Measurements from ENCODE around the gene CHAT. TPM values are rescaled to one million over a fixed set of nuclear protein-coding genes. Genes with fewer than 3 reads are reported as not detected.
A peak's percentile ranks its signal among the peaks of the same experiment; 100 is the strongest.

The CHAT gene
- total RNA-seq, 1 experiment from 2014 or later: 0.18 TPM

- H3K4me1 ChIP-seq: no peaks in the 10 kb centered on the region; the same call in 1 of the 2 replicates
- Mint-ChIP-seq H3K27ac (ENCODE audit: unreplicated experiment) (no peak overlapping the region), H3K4me1 (ENCODE audit: low read depth, unreplicated experiment) (no peaks in the 10 kb centered on the region), H3K4me3 (ENCODE audit: unreplicated experiment) (no peak overlapping the region), H3K36me3 (ENCODE audit: insufficient read depth, unreplicated experiment) (no peaks in the 10 kb centered on the region), H3K9me3 (ENCODE audit: unreplicated experiment) (no peaks in the 10 kb centered on the region), H3K27me3 (ENCODE audit: insufficient read depth, unreplicated experiment) (no peaks in the 10 kb centered on the region)
- peaks cover 6% of the 10 kb centered on the region for H3K9me3 ChIP-seq
- no TSS peak for BruUV-seq (replicated peaks)
- CTCF ChIA-PET: no interaction called here
- H3K27me3 ChIP-seq (replicated peaks; ENCODE audit: control insufficient read depth, insufficient read depth, low read length): no peaks in the 10 kb centered on the region
- POLR2A ChIA-PET: no interaction called here
- no peak for DNase-seq
- TF ChIP-seq, protein P1, sequence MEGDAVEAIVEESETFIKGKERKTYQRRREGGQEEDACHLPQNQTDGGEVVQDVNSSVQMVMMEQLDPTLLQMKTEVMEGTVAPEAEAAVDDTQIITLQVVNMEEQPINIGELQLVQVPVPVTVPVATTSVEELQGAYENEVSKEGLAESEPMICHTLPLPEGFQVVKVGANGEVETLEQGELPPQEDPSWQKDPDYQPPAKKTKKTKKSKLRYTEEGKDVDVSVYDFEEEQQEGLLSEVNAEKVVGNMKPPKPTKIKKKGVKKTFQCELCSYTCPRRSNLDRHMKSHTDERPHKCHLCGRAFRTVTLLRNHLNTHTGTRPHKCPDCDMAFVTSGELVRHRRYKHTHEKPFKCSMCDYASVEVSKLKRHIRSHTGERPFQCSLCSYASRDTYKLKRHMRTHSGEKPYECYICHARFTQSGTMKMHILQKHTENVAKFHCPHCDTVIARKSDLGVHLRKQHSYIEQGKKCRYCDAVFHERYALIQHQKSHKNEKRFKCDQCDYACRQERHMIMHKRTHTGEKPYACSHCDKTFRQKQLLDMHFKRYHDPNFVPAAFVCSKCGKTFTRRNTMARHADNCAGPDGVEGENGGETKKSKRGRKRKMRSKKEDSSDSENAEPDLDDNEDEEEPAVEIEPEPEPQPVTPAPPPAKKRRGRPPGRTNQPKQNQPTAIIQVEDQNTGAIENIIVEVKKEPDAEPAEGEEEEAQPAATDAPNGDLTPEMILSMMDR (IDR thresholded peaks at IDR 0.05; ENCODE audit: insufficient read depth in 1 of 2, low read depth in 1 of 2, low read length in 1 of 2, severe bottlenecking in 1 of 2, unreplicated experiment in 1 of 2): no peak
- intact Hi-C loops (cut with micrococcal nuclease; ENCODE audit: unreplicated experiment): no loop called here
- H3K36me3 ChIP-seq (ENCODE audit: control insufficient read depth, insufficient read depth, low read length): no peaks in the 10 kb centered on the region
- H3K4me3 ChIP-seq (ENCODE audit: low read depth, low read length): no peak overlapping the region
These were observed 25.9 kb upstream of the CHAT start for GRCh38 chr10:49587981-49588380.

- H3K4me1 ChIP-seq: no peaks in the 10 kb centered on the region
- peaks cover 6% of the 10 kb centered on the region for H3K9me3 ChIP-seq
- Mint-ChIP-seq H3K4me3 (ENCODE audit: unreplicated experiment) (no peak overlapping the region), H3K27me3 (ENCODE audit: insufficient read depth, unreplicated experiment) (no peaks in the 10 kb centered on the region), H3K9me3 (ENCODE audit: unreplicated experiment) (no peaks in the 10 kb centered on the region), H3K36me3 (ENCODE audit: insufficient read depth, unreplicated experiment) (peaks cover 4% of the 10 kb centered on the region), H3K4me1 (ENCODE audit: low read depth, unreplicated experiment) (no peaks in the 10 kb centered on the region), H3K27ac (ENCODE audit: unreplicated experiment) (no peak overlapping the region)
- H3K27me3 ChIP-seq (replicated peaks; ENCODE audit: control insufficient read depth, insufficient read depth, low read length): no peaks in the 10 kb centered on the region
- TF ChIP-seq, protein P1 (IDR thresholded peaks at IDR 0.05; ENCODE audit: insufficient read depth in 1 of 2, low read depth in 1 of 2, low read length in 1 of 2, severe bottlenecking in 1 of 2, unreplicated experiment in 1 of 2): peak; percentile 97 to 99
- H3K4me3 ChIP-seq (ENCODE audit: low read depth, low read length): no peak overlapping the region
- intact Hi-C loops (cut with micrococcal nuclease; ENCODE audit: unreplicated experiment): loop anchor here (1.0 to 10.0 kb wide), 3 partner anchors 54 to 682 kb away; partner anchors contain the start of gene ERCC6
- ChIA-PET CTCF (interaction anchor here (0.5 to 1.5 kb wide), 15 partner anchors 17 to 642 kb away, joined by 3 to 5 read pairs (median 3); partner anchors contain the start of gene ERCC6), POLR2A (no interaction called here)
- no peaks in the 10 kb centered on the region for H3K36me3 ChIP-seq (ENCODE audit: control insufficient read depth, insufficient read depth, low read length)
- no TSS peak for BruUV-seq (replicated peaks)
- DNase-seq: peak; percentile 82 to 87
These were observed 20.9 kb upstream of the CHAT start for GRCh38 chr10:49592726-49593563.

DNA sequence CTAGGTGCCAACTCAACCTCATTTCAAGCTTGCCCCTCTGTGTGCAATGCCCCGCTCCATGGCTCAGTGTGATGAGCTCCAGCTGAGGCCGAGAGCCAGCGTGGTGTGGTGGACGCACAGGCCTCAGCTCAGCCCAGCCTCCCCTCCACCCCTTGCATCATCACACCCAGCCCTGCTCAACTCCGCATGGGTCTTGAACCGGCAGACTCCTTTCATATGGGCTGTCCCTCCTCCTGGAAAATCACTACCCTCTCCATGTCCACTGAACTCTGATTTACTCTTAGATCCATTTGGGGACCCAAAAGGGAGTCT is 20.3 kb upstream of the CHAT start:
- Histone ChIP-seq H3K4me3 (ENCODE audit: low read depth, low read length) (no peak overlapping the region), H3K27me3 (replicated peaks; ENCODE audit: control insufficient read depth, insufficient read depth, low read length) (no peaks in the 10 kb centered on the region), H3K9me3 (peaks cover 6% of the 10 kb centered on the region), H3K4me1 (peaks cover 3% of the 10 kb centered on the region), H3K36me3 (ENCODE audit: control insufficient read depth, insufficient read depth, low read length) (no peaks in the 10 kb centered on the region)
- ChIA-PET CTCF (interaction anchor here (0.5 to 1.5 kb wide), 14 partner anchors 26 to 641 kb away, joined by 3 to 5 read pairs (median 3); partner anchors contain the start of gene ERCC6), POLR2A (no interaction called here)
- no TSS peak for BruUV-seq (replicated peaks)
- Mint-ChIP-seq H3K27me3 (ENCODE audit: insufficient read depth, unreplicated experiment) (no peaks in the 10 kb centered on the region), H3K9me3 (ENCODE audit: unreplicated experiment) (no peaks in the 10 kb centered on the region), H3K27ac (ENCODE audit: unreplicated experiment) (no peak overlapping the region), H3K4me3 (ENCODE audit: unreplicated experiment) (no peak overlapping the region), H3K4me1 (ENCODE audit: low read depth, unreplicated experiment) (no peaks in the 10 kb centered on the region), H3K36me3 (ENCODE audit: insufficient read depth, unreplicated experiment) (peaks cover 4% of the 10 kb centered on the region)
- intact Hi-C loops (cut with micrococcal nuclease; ENCODE audit: unreplicated experiment): loop anchor here (1.0 to 10.0 kb wide), 3 partner anchors 55 to 682 kb away; partner anchors contain the start of gene ERCC6
- no peak for DNase-seq
- TF ChIP-seq, protein P1 (IDR thresholded peaks at IDR 0.05; ENCODE audit: insufficient read depth in 1 of 2, low read depth in 1 of 2, low read length in 1 of 2, severe bottlenecking in 1 of 2, unreplicated experiment in 1 of 2): no peak

All from Caco-2 (cell line).